ENCODE results near the gene TXNDC8.

- TF ChIP-seq, protein P1, sequence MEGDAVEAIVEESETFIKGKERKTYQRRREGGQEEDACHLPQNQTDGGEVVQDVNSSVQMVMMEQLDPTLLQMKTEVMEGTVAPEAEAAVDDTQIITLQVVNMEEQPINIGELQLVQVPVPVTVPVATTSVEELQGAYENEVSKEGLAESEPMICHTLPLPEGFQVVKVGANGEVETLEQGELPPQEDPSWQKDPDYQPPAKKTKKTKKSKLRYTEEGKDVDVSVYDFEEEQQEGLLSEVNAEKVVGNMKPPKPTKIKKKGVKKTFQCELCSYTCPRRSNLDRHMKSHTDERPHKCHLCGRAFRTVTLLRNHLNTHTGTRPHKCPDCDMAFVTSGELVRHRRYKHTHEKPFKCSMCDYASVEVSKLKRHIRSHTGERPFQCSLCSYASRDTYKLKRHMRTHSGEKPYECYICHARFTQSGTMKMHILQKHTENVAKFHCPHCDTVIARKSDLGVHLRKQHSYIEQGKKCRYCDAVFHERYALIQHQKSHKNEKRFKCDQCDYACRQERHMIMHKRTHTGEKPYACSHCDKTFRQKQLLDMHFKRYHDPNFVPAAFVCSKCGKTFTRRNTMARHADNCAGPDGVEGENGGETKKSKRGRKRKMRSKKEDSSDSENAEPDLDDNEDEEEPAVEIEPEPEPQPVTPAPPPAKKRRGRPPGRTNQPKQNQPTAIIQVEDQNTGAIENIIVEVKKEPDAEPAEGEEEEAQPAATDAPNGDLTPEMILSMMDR (IDR thresholded peaks at IDR 0.05; ENCODE audit: insufficient read depth, low read length, poor library complexity, severe bottlenecking) = no peak
- TF ChIP-seq EZH2phosphoT487 (conservative IDR thresholded peaks at IDR 0.05; ENCODE audit: low read length) = no peak
Measured at GRCh38 chr9:110364451-110364850, 26.8 kb upstream of the TXNDC8 start.
